Psoas muscle (tissue), 8 donors: ENCODE results near the gene TENM4. TPM values are rescaled to one million over a fixed set of nuclear protein-coding genes. Genes with fewer than 3 reads are reported as not detected.

Source experiments
- ATAC-seq, 4 donors: fragments of 200-7000 bp; cut with Tn5 transposase; one replicate each; pipeline ENCODE4 v1.9.1; 2020; ENCODE audit warnings: moderate library complexity in 3 of 4, mild to moderate bottlenecking in 2 of 4
- DNase-seq, 2 donors: peaks; one replicate each; pipeline ENCODE4 v3.0.0-alpha.2; 2020
- H3K27ac ChIP-seq: fragments of 200-600 bp; one replicate; pipeline ENCODE4 v1.8.0; 2022
- H3K27me3 ChIP-seq, 3 donors: fragments of 200-600 bp in 1 of 3; one replicate each; pipeline versions ENCODE4 v1.6.1 to v1.8.0; 2013 to 2022; ENCODE audit warnings: low read length in 2 of 3, mild to moderate bottlenecking in 2 of 3, moderate library complexity in 1 of 3; ENCODE audit not compliant: insufficient read depth in 3 of 3
- H3K36me3 ChIP-seq, 2 donors: fragments of 200-600 bp in 1 of 2; one replicate each; pipeline versions ENCODE4 v1.6.1 to v1.8.0; 2013 to 2022; ENCODE audit warnings: low read depth in 1 of 2, mild to moderate bottlenecking in 1 of 2, moderate library complexity in 1 of 2; ENCODE audit not compliant: insufficient read depth in 1 of 2
- H3K4me1 ChIP-seq: fragments of 200-600 bp; one replicate; pipeline ENCODE4 v1.8.0; 2022
- H3K4me3 ChIP-seq: fragments of 200-600 bp; one replicate; pipeline ENCODE4 v1.8.0; 2022; ENCODE audit warnings: mild to moderate bottlenecking
- H3K9me3 ChIP-seq: fragments of 200-600 bp; one replicate; pipeline ENCODE4 v1.8.0; 2022
- CTCF ChIP-seq: fragments of 200-600 bp; IDR thresholded peaks from one replicate; pipeline ENCODE4 v1.8.0; 2022; ENCODE audit warnings: antibody characterized with exemption
- whole genome bisulfite sequencing, 3 donors: extraction: QIAGEN DNeasy Blood & Tissue Kit; methylation state at CpG; one replicate each; pipeline versions ENCODE4 v1.1.6 to v1.1.7; 2013; 5-methylcytosine and 5-hydroxymethylcytosine counted together
- intact Hi-C, 2 donors: fragments of 100-400 bp; cut with DNase I; formaldehyde crosslinking; loops; one replicate each; pipeline versions ENCODE4 v1.11.0 to v1.14.2; 2022
- polyA plus RNA-seq, 3 donors: library from polyadenylated mRNA; stranded (reverse); fragments of 200-250 nt; gene quantifications; one replicate each; pipeline ENCODE4 v1.2.3, GENCODE V29; 2013
- total RNA-seq, 4 donors: library from RNA; stranded (reverse); fragmentation: NEBNext Ultra II Directional in 2 of 4; extraction: Animal tissue kit (Norgen Biotek cat#: 25700) in 2 of 4; gene quantifications; one replicate each; pipeline versions ENCODE4 v1.2.1 to v1.2.4, GENCODE V29; 2021 to 2023
- donor health status: healthy with polysubstance abuse.
- donor health status: DM: no; HTN: no; CAD: no; lungs with moderate emphysema.
- donor health status: Bipolar disorder and iron deficiency.
- donor health status: healthy.
- donor health status: DM: yes; HTN: yes; CAD: no.
- donor health status: DM: no; HTN: no; CAD: no.
- donor health status: DM: no; HTN: no; CAD: no.
- donor health status: DM: yes; HTN: yes; CAD: no.

The TENM4 gene
- total and polyA plus RNA-seq, 7 donors, result 0.05 to 1.7 (median 0.48) TPM

DNA sequence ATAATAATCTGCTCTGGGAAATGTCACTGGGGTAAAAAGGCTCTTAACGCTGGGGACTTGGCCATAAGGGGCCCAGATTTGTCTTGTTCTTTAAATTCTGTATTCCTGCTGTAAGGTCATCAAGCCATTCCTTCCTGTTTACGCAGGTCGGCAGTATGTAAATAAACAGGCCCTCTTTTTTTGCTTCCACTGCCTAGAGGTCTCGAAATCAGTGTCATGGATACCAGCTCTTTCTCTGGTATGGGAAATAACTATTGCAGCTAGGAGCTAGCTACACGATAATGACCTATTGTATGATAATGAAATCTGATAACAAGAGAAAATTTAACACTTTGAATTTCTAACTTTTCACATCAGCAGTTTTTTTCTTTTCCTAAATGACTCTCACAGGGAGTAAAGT, 657.0 kb downstream of the TENM4 start:
- Histone ChIP-seq H3K4me3 (no peak overlapping the region), H3K36me3 (no peaks in the 10 kb centered on the region), H3K27me3 (no peaks in the 10 kb centered on the region), H3K9me3 (no peaks in the 10 kb centered on the region), H3K27ac (no peak overlapping the region), H3K4me1 (no peaks in the 10 kb centered on the region)
- DNase-seq, result no peak
- TF ChIP-seq CTCF, result no peak
- intact Hi-C loops, result no loop called here
- WGBS, 3 donors, result 68 to 75% (median 72%) methylated on average over 5 of the region's 5 CpGs
- no peak for ATAC-seq

- Histone ChIP-seq H3K36me3 (no peaks in the 10 kb centered on the region), H3K27me3 (no peaks in the 10 kb centered on the region), H3K27ac (no peak overlapping the region), H3K9me3 (no peaks in the 10 kb centered on the region), H3K4me1 (no peaks in the 10 kb centered on the region), H3K4me3 (no peak overlapping the region)
- 86 to 96% (median 93%) methylated on average over 1 of the region's 1 CpG for WGBS, 3 donors
- intact Hi-C loops, result no loop called here
- no peak for ATAC-seq
- TF ChIP-seq CTCF, result no peak
- no peak for DNase-seq
Measured at GRCh38 chr11:78783301-78783700, 657.5 kb downstream of the TENM4 start.

DNA sequence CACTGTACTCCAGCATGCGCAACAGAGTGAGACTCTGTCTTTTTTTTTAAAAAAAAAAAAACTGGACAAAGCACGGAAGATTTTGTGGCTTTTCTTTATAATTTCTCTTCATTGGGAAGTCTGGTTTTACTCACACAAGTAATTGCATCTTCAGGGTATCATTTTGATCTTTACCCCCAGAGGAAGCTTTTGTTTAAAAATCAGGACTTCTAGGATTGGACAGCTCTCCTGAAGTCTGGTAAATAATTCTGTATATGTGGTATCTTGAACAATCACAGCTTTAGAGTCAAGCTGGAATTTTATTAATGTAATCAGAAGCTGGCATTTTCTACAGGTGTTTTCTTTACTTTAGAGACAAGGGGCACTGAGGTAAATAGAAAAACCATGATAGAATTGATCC, 658.1 kb downstream of the TENM4 start:
- WGBS, 3 donors, result 95 to 100% (median 96%) methylated on average over 2 of the region's 2 CpGs
- no peak overlapping the region for H3K4me3 ChIP-seq
- no peak for DNase-seq
- H3K36me3 ChIP-seq, result no peaks in the 10 kb centered on the region
- H3K9me3 ChIP-seq, result no peaks in the 10 kb centered on the region
- no peak overlapping the region for H3K27ac ChIP-seq
- no peaks in the 10 kb centered on the region for H3K4me1 ChIP-seq
- ATAC-seq, result no peak
- intact Hi-C loops, result no loop called here
- TF ChIP-seq CTCF, result no peak
- H3K27me3 ChIP-seq, result no peaks in the 10 kb centered on the region

DNA sequence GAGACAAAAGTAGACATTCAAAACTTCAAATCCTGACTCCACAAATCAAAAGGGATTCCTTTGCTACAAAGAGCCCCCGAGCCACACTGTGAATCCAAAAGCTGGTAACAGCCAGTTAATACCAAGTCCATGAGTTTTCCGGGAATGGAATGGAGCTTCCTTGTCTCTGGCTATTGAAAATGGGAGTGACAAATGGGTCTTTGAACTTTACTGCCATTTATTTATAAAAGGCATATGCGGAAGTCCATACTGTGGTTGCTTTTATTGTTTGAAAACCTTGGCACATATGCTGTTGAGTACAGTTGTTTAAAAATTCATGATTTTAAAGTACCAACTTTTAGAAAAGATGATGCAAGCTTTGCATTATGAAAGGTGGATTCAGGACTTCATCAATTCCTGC, 659.9 kb downstream of the TENM4 start:
- no peaks in the 10 kb centered on the region for H3K27me3 ChIP-seq
- no peak for DNase-seq
- no peaks in the 10 kb centered on the region for H3K4me1 ChIP-seq
- H3K9me3 ChIP-seq, result no peaks in the 10 kb centered on the region
- TF ChIP-seq CTCF, result no peak
- H3K36me3 ChIP-seq, result no peaks in the 10 kb centered on the region
- intact Hi-C loops, result no loop called here
- H3K4me3 ChIP-seq, result no peak overlapping the region
- H3K27ac ChIP-seq, result no peak overlapping the region
- WGBS, 3 donors, result 87 to 96% (median 90%) methylated on average over 3 of the region's 3 CpGs
- ATAC-seq, result no peak

GRCh38 chr11:78773492-78773891, 667.3 kb downstream of the TENM4 start:
- Histone ChIP-seq H3K9me3 (no peaks in the 10 kb centered on the region), H3K4me3 (no peak overlapping the region), H3K36me3 (no peaks in the 10 kb centered on the region), H3K27me3 (no peaks in the 10 kb centered on the region), H3K27ac (no peak overlapping the region), H3K4me1 (no peaks in the 10 kb centered on the region)
- TF ChIP-seq CTCF, result no peak
- DNase-seq (no peak), ATAC-seq (no peak)
- intact Hi-C loops, result no loop called here
- 82 to 87% (median 85%) methylated on average over 2 of the region's 2 CpGs for WGBS, 3 donors
